ENCODE data around the gene ADGRL4. TPM values are rescaled to one million over a fixed set of nuclear protein-coding genes. Genes with fewer than 3 reads are reported as not detected.

Gene ADGRL4
- total RNA-seq: not detected in 2 replicates

DNA sequence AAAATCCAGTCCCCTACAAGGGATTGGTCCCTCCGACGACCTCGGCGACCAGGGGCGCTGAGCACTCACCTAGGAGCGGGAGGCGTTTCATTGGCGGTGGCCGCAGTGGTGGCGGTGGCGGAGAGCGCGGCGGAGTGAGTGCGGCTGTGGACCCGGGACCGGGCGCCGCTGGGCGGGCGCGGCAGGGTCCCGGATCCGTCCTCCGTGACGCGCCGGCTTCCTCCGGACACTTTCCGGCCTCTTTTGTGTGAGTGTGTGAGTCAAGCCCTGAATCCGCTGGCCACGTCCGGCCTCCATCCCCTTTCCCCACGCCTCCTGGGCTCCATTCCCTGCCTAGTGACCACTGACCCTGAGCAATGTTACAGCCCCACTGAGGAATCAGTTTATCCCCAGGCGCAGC is at the start of gene ADGRL4:
TSS of gene ADGRL4 (minus strand) at position 167 of the 400 bp plus-strand sequence. CDS start at position 91, 76 bp downstream.

Measured in nasal cavity respiratory epithelium epithelial cell of viscerocranial mucosa (primary cell).